Neural cell (in vitro differentiated cells): ENCODE data around the gene TUBA4B. TPM values are rescaled to one million over a fixed set of nuclear protein-coding genes. Genes with fewer than 3 reads are reported as not detected.

Experiments used
- H2AFZ ChIP-seq: fragments of 200-600, 300-800 bp; sonication (generic), shearing (Covaris generic); 2 replicates; pipeline ENCODE4 v1.6.0; 2014; ENCODE audit warnings: low read depth, mild to moderate bottlenecking, antibody characterized with exemption, low read length, moderate library complexity
- H3F3A ChIP-seq: fragments of 200-600 bp; shearing (Covaris generic); 2 replicates; pipeline ENCODE4 v1.6.1; 2016; ENCODE audit warnings: mild to moderate bottlenecking, moderate library complexity, mixed read lengths, antibody characterized with exemption, low read length; ENCODE audit not compliant: insufficient read depth, poor library complexity, severe bottlenecking
- H3K27ac ChIP-seq: fragments of 200-600, 300-800 bp; sonication (generic), shearing (Covaris generic); 2 replicates; pipeline ENCODE4 v1.5.1; 2014; ENCODE audit warnings: mild to moderate bottlenecking, low read length, moderate library complexity
- H3K27me3 ChIP-seq: fragments of 300-800, 200-600 bp; sonication (generic), shearing (Covaris generic); 2 replicates; pipeline ENCODE4 v1.6.0; 2014; ENCODE audit warnings: mild to moderate bottlenecking, low read depth, low read length, moderate library complexity; ENCODE audit not compliant: insufficient read depth
- H3K36me3 ChIP-seq: fragments of 300-800, 200-600 bp; sonication (generic), shearing (Covaris generic); 2 replicates; pipeline ENCODE4 v1.5.1; 2014; ENCODE audit warnings: mild to moderate bottlenecking, antibody characterized with exemption, low read length, moderate library complexity; ENCODE audit not compliant: insufficient read depth
- H3K4me2 ChIP-seq: fragments of 300-800, 200-600 bp; sonication (generic), shearing (Covaris generic); 2 replicates; pipeline ENCODE4 v1.6.0; 2014; ENCODE audit warnings: mild to moderate bottlenecking, low read length
- H3K4me3 ChIP-seq: fragments of 300-800, 200-600 bp; sonication (generic), shearing (Covaris generic); 2 replicates; pipeline ENCODE4 v1.5.1; 2014; ENCODE audit warnings: mild to moderate bottlenecking, low read length, moderate library complexity
- H3K79me2 ChIP-seq: fragments of 200-600 bp; shearing (Covaris generic); replicated peaks from 2 replicates; pipeline ENCODE4 v1.6.0; 2014; ENCODE audit warnings: mild to moderate bottlenecking, low read length, moderate library complexity; ENCODE audit not compliant: insufficient read depth
- H3K9ac ChIP-seq: fragments of 300-800, 200-600 bp; sonication (generic), shearing (Covaris generic); 2 replicates; pipeline ENCODE4 v1.6.1; 2016; ENCODE audit warnings: mild to moderate bottlenecking, low read length, mixed read lengths
- H3K9me2 ChIP-seq: fragments of 200-600 bp; shearing (Covaris generic); 2 replicates; pipeline ENCODE4 v1.6.1; 2016; ENCODE audit warnings: mild to moderate bottlenecking, low read length, mixed read lengths; ENCODE audit not compliant: insufficient read depth
- H3K9me3 ChIP-seq: fragments of 200-600, 300-800 bp; sonication (generic), shearing (Covaris generic); 2 replicates; pipeline ENCODE4 v1.6.1; 2016; ENCODE audit warnings: mild to moderate bottlenecking, mixed run types, low read length, moderate library complexity, mixed read lengths
- H4K20me1 ChIP-seq: fragments of 200-600 bp; shearing (Covaris generic); 2 replicates; pipeline ENCODE4 v1.6.1; 2016; ENCODE audit warnings: mild to moderate bottlenecking, mixed run types; ENCODE audit not compliant: insufficient read depth
- CTCF ChIP-seq: fragments of 450-650 bp; IDR thresholded peaks from 2 replicates; pipeline ENCODE4 v1.5.1; 2014; ENCODE audit warnings: antibody characterized with exemption, mild to moderate bottlenecking, moderate library complexity; ENCODE audit not compliant: poor library complexity, severe bottlenecking
- EP300 ChIP-seq: fragments of 450-650 bp; conservative IDR thresholded peaks from 2 replicates; pipeline ENCODE4 v1.6.1; 2014; ENCODE audit warnings: antibody characterized with exemption, mild to moderate bottlenecking, moderate library complexity; ENCODE audit not compliant: poor library complexity, severe bottlenecking
- EZH2 ChIP-seq: fragments of 200-600, 300-800 bp; shearing (Covaris generic), sonication (generic); IDR thresholded peaks from 2 replicates; pipeline ENCODE4 v1.6.1; 2014; ENCODE audit warnings: antibody characterized with exemption, low read length, borderline replicate concordance, mild to moderate bottlenecking; ENCODE audit not compliant: insufficient read depth, poor library complexity, severe bottlenecking
- MXI1 ChIP-seq: fragments of 450-650 bp; conservative IDR thresholded peaks from 2 replicates; pipeline ENCODE4 v1.6.1; 2014; ENCODE audit warnings: antibody characterized with exemption, mild to moderate bottlenecking; ENCODE audit not compliant: poor library complexity, severe bottlenecking
- POLR2AphosphoS5 ChIP-seq: IDR thresholded peaks from 2 replicates; pipeline ENCODE4 v1.6.1; 2012
- RAD21 ChIP-seq: fragments of 450-650 bp; conservative IDR thresholded peaks from 2 replicates; pipeline ENCODE4 v1.6.1; 2014; ENCODE audit warnings: antibody characterized with exemption, mild to moderate bottlenecking, moderate library complexity
- SMC3 ChIP-seq: fragments of 450-650 bp; conservative IDR thresholded peaks from 2 replicates; pipeline ENCODE4 v1.6.1; 2014; ENCODE audit warnings: antibody characterized with exemption, mild to moderate bottlenecking, moderate library complexity; ENCODE audit not compliant: poor library complexity
- TAF1 ChIP-seq: IDR thresholded peaks from 2 replicates; pipeline ENCODE4 v1.6.1; 2012; ENCODE audit warnings: low read depth
- polyA plus RNA-seq: library from polyadenylated mRNA; depleted of rRNA; stranded (reverse); fragments of >200 nt; gene quantifications from 2 replicates; pipeline ENCODE4 v1.2.3, GENCODE V29; 2014
- TF ChIP-seq, protein P1 (sequence below): IDR thresholded peaks from 2 replicates; pipeline ENCODE4 v1.6.1; 2012; ENCODE audit warnings: borderline replicate concordance

TUBA4B gene
- polyA plus RNA-seq, 1 donor from 2014 or later: not detected

DNA sequence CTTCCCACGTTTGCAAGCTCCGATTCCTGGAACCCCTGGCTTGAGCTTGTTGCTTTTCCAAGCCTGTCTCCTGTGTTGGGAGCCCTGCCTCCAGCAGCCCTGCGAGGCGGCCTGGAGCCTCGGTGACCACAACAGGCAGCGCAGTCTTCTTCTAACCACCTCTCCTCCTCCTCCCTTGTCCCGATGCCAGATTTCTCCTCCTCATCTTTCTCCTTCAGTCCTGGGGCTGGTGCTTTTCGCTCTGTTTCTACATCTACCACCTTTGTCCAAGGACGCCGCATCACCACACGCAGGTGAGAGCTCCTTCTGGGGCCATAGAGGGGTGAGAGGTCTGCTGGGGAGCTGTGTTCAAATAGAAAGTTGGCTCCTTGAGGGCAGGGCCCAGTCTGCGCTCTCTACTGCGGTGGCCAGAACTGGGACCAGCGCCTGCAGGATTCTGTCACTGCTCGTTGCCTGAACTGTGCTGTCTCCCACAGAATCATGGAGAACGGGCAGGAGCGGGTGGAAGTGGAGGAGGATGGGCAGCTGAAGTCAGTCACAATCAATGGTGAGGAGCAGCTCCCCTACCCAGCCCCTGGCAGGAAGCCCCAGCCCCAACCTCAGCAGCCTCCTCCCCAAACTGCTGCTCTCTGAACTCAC is 30.0 kb downstream of the TUBA4B start:
- Histone ChIP-seq H3K27ac (no peak overlapping the region), H3K9ac (no peak overlapping the region), H3K4me2 (no peak overlapping the region), H3K9me3 (no peaks in the 10 kb centered on the region), H3K4me3 (no peak overlapping the region), H3F3A (peaks cover 9% of the 10 kb centered on the region), H3K36me3 (no peaks in the 10 kb centered on the region), H3K9me2 (no peaks in the 10 kb centered on the region), H2AFZ (no peak overlapping the region), H3K79me2 (no peaks in the 10 kb centered on the region), H4K20me1 (no peaks in the 10 kb centered on the region), H3K27me3 (no peaks in the 10 kb centered on the region)
- TF ChIP-seq EP300: no peak
- no peak for TF ChIP-seq CTCF
- no peak for TF ChIP-seq SMC3
- TF ChIP-seq MXI1: no peak
- TF ChIP-seq RAD21: no peak
- TF ChIP-seq EZH2: no peak
- TF ChIP-seq, protein P1, sequence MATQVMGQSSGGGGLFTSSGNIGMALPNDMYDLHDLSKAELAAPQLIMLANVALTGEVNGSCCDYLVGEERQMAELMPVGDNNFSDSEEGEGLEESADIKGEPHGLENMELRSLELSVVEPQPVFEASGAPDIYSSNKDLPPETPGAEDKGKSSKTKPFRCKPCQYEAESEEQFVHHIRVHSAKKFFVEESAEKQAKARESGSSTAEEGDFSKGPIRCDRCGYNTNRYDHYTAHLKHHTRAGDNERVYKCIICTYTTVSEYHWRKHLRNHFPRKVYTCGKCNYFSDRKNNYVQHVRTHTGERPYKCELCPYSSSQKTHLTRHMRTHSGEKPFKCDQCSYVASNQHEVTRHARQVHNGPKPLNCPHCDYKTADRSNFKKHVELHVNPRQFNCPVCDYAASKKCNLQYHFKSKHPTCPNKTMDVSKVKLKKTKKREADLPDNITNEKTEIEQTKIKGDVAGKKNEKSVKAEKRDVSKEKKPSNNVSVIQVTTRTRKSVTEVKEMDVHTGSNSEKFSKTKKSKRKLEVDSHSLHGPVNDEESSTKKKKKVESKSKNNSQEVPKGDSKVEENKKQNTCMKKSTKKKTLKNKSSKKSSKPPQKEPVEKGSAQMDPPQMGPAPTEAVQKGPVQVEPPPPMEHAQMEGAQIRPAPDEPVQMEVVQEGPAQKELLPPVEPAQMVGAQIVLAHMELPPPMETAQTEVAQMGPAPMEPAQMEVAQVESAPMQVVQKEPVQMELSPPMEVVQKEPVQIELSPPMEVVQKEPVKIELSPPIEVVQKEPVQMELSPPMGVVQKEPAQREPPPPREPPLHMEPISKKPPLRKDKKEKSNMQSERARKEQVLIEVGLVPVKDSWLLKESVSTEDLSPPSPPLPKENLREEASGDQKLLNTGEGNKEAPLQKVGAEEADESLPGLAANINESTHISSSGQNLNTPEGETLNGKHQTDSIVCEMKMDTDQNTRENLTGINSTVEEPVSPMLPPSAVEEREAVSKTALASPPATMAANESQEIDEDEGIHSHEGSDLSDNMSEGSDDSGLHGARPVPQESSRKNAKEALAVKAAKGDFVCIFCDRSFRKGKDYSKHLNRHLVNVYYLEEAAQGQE: no peak
- TF ChIP-seq TAF1: no peak
- TF ChIP-seq POLR2AphosphoS5: no peak

- no peak overlapping the region for H3K9ac ChIP-seq
- no peak overlapping the region for H2AFZ ChIP-seq
- H4K20me1 ChIP-seq: no peaks in the 10 kb centered on the region
- H3K36me3 ChIP-seq: no peaks in the 10 kb centered on the region
- H3F3A ChIP-seq: no peaks in the 10 kb centered on the region
- no peak overlapping the region for H3K4me3 ChIP-seq
- H3K27ac ChIP-seq: no peak overlapping the region
- H3K9me3 ChIP-seq: no peaks in the 10 kb centered on the region
- no peaks in the 10 kb centered on the region for H3K79me2 ChIP-seq
- no peaks in the 10 kb centered on the region for H3K9me2 ChIP-seq
- no peaks in the 10 kb centered on the region for H3K27me3 ChIP-seq
- TF ChIP-seq EZH2 (no peak), EP300 (no peak), TAF1 (no peak), CTCF (no peak), POLR2AphosphoS5 (no peak), RAD21 (no peak), MXI1 (no peak), SMC3 (no peak)
- TF ChIP-seq, protein P1: no peak
- no peak overlapping the region for H3K4me2 ChIP-seq
These were observed 31.7 kb downstream of the TUBA4B start for GRCh38 chr2:219284501-219285372.
